K562 (cell line): ENCODE results near the gene HNRNPA3. TPM values are rescaled to one million over a fixed set of nuclear protein-coding genes. Genes with fewer than 3 reads are reported as not detected.

Source experiments
- ATF4 ChIP-seq: fragments of 450-650 bp; formaldehyde crosslinking; IDR thresholded peaks from 2 replicates; pipeline ENCODE4 v1.4.0; 2022; ENCODE audit warnings: mild to moderate bottlenecking, moderate library complexity
- BACH1 ChIP-seq: fragments of 200-800 bp; sonication (Bioruptor generic); IDR thresholded peaks from 2 replicates; pipeline ENCODE4 v1.6.1; 2016; ENCODE audit warnings: missing genetic modification characterization, missing compliant biosample characterization
- CEBPG ChIP-seq, 3 experiments: fragments of 200-800 bp in 1 of 3; sonication (Bioruptor generic) in 1 of 3; sonication (generic) in 1 of 3; formaldehyde crosslinking in 1 of 3; IDR thresholded peaks in 2 of 3; conservative IDR thresholded peaks in 1 of 3; 2 replicates each; pipeline versions ENCODE4 v1.6.1 to v1.8.0; 2016 to 2022; ENCODE audit warnings: missing compliant biosample characterization in 2 of 3, missing genetic modification characterization in 2 of 3, mild to moderate bottlenecking in 1 of 3, missing genetic modification reagents in 1 of 3
- CTCF ChIP-seq, 3 experiments: IDR thresholded peaks in 2 of 3; conservative IDR thresholded peaks in 1 of 3; 2 replicates each; pipeline ENCODE4 v1.5.1; 2011 to 2012; ENCODE audit warnings: low read length in 3 of 3, mild to moderate bottlenecking in 3 of 3, control low read depth in 2 of 3, improper control_type of control experiment in 1 of 3, inconsistent platforms in 1 of 3, low read depth in 1 of 3, mixed read lengths in 1 of 3, moderate library complexity in 1 of 3; ENCODE audit not compliant: insufficient read depth in 2 of 3
- GMEB1 ChIP-seq: fragments of 250-450 bp; sonication (Bioruptor Pico); IDR thresholded peaks from 2 replicates; pipeline ENCODE4 v1.4.0; 2020; ENCODE audit warnings: mild to moderate bottlenecking
- MAFK ChIP-seq: IDR thresholded peaks from 2 replicates; pipeline ENCODE4 v1.6.1; 2011; ENCODE audit warnings: low read length, improper control_type of control experiment
- MBD2 ChIP-seq: sonication (generic); IDR thresholded peaks from 2 replicates; pipeline ENCODE4 v1.6.1; 2016; ENCODE audit warnings: low read depth, borderline replicate concordance
- NR2C1 ChIP-seq, 2 experiments: fragments of 450-650 bp; IDR thresholded peaks; 2 replicates each; pipeline ENCODE4 v1.6.1; 2017; ENCODE audit warnings: mild to moderate bottlenecking in 2 of 2, antibody characterized with exemption in 1 of 2, inconsistent platforms in 1 of 2, missing compliant biosample characterization in 1 of 2, missing genetic modification characterization in 1 of 2
- RERE ChIP-seq: sonication (generic); formaldehyde crosslinking; IDR thresholded peaks from 2 replicates; pipeline ENCODE4 v1.8.0; 2023; ENCODE audit warnings: missing genetic modification reagents, mild to moderate bottlenecking, borderline replicate concordance
- SAFB ChIP-seq: fragments of 200-400 bp; formaldehyde crosslinking; IDR thresholded peaks from 2 replicates; pipeline ENCODE4 v1.6.1; 2017; ENCODE audit warnings: low read depth, low read length, borderline replicate concordance
- SMAD4 ChIP-seq: fragments of 250-450 bp; sonication (Bioruptor Pico); conservative IDR thresholded peaks from 2 replicates; pipeline ENCODE4 v1.8.0; 2021; ENCODE audit warnings: inconsistent platforms, mild to moderate bottlenecking, moderate library complexity
- TAF9B ChIP-seq: fragments of 450-650 bp; IDR thresholded peaks from 2 replicates; pipeline ENCODE4 v1.6.1; 2018; ENCODE audit warnings: mild to moderate bottlenecking; ENCODE audit not compliant: partially characterized antibody
- ZBTB9 ChIP-seq: fragments of 450-650 bp; formaldehyde crosslinking; IDR thresholded peaks from 2 replicates; pipeline ENCODE4 v1.4.0; 2020; ENCODE audit warnings: mild to moderate bottlenecking, moderate library complexity
- ZNF77 ChIP-seq: fragments of 250-450 bp; sonication (Bioruptor Pico); IDR thresholded peaks from 2 replicates; pipeline ENCODE4 v1.5.0; 2020
- polyA plus RNA-seq, 8 experiments: library from polyadenylated mRNA; depleted of rRNA in 4 of 8; stranded (reverse) in 5 of 8; unstranded in 3 of 8; fragments of >200 nt; fragmentation: Nextera tagmentation in 2 of 8; fragmentation: Illumina TruSeq in 1 of 8; extraction: Ambion mirVana in 2 of 8; extraction: Trizol in 1 of 8; gene quantifications; 2 replicates each; pipeline versions ENCODE4 v1.2.1 to v1.2.3, GENCODE V29; 2011 to 2014; ENCODE audit warnings: inconsistent platforms in 1 of 8, missing spikeins in 1 of 8
- total RNA-seq, 7 experiments: library from RNA; depleted of rRNA in 6 of 7; stranded (reverse); fragments of >200 nt in 6 of 7; fragmentation: Illumina TruSeq in 2 of 7; extraction: Trizol in 2 of 7; gene quantifications; 2 replicates each; pipeline versions ENCODE4 v1.2.1 to v1.2.3, GENCODE V29; 2011 to 2021; ENCODE audit warnings: low replicate concordance in 1 of 7

HNRNPA3 gene
- total and polyA plus RNA-seq, 9 of the 15 experiments (the other 6 are each of a cell fraction or from before 2014, with no cell fraction given): 72.8 to 428 (median 192) TPM

GRCh38 chr2:177187631-177188312 lies 24.8 kb upstream of the HNRNPA3 start (continued):
- no peak for TF ChIP-seq RERE (CRISPR knock-in tag)
- TF ChIP-seq GMEB1 (CRISPR knock-in tag): no peak
- no peak for TF ChIP-seq CTCF (IDR thresholded peaks at IDR 0.05 in 2 of 3, conservative IDR thresholded peaks at IDR 0.05 in 1 of 3; ENCODE audit: insufficient read depth in 2 of 3, low read depth in 1 of 3, low read length in 3 of 3)
- no peak for TF ChIP-seq MAFK
- peak; percentile 93 for TF ChIP-seq SMAD4 (CRISPR knock-in tag)
- TF ChIP-seq NR2C1 (IDR thresholded peaks at IDR 0.05): peak; percentile 66; the same call in 1 of the 2 replicates
- TF ChIP-seq NR2C1 (tag; IDR thresholded peaks at IDR 0.05): peak; percentile 95
- TF ChIP-seq SAFB: no peak
- no peak for TF ChIP-seq ZNF77 (CRISPR knock-in tag)
- peak; percentile 92 for TF ChIP-seq ATF4 (CRISPR knock-in tag)
- no peak for TF ChIP-seq MBD2
- peak; percentile 91 for TF ChIP-seq CEBPG (CRISPR knock-in tag; IDR thresholded peaks at IDR 0.05)
- peak; percentile 94 to 99 for TF ChIP-seq CEBPG (tag; conservative IDR thresholded peaks at IDR 0.05 in 1 of 2, IDR thresholded peaks at IDR 0.05 in 1 of 2)
- no peak for TF ChIP-seq TAF9B
- peak; percentile 71; the same call in 1 of the 2 replicates for TF ChIP-seq BACH1
- peak; percentile 82; the same call in 1 of the 2 replicates for TF ChIP-seq ZBTB9
